Ovary (tissue), 3 donors: ENCODE data around the gene ATP6V0A1.

Experiments used
- POLR2A ChIP-seq: fragments of 450-650 bp; IDR thresholded peaks from one replicate; pipeline ENCODE4 v1.6.1; 2017; ENCODE audit warnings: antibody characterized with exemption, mild to moderate bottlenecking, moderate library complexity
- TF ChIP-seq, protein P1 (sequence below), 3 donors: fragments of 450-650 bp in 2 of 3; fragments of 200-600 bp in 1 of 3; IDR thresholded peaks; one replicate each; pipeline versions ENCODE4 v1.5.1 to v1.8.0; 2016 to 2022; ENCODE audit warnings: antibody characterized with exemption in 3 of 3, mild to moderate bottlenecking in 1 of 3
- donor health status: DM: no; HTN: no; CAD: no.

DNA sequence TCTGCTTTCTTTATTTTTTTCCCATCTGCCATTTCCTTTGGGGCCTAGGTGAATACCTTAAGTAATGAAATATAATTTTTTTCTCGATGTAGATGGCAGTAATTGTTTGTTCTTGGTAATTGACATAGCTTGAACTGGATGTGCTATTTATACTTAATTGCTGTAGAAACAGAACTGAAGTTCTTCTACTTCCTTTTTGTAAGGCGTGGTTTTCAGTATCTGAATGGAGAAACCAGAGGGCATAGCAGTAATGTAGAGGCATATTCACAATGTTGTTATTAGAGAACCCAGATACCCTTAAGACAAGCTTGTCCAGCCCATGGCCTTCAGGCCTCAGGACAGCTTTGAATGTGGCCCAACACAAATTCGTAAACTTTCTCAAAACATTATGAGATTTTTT is 16.4 kb downstream of the ATP6V0A1 start:
- no peak for TF ChIP-seq POLR2A
- TF ChIP-seq, protein P1, sequence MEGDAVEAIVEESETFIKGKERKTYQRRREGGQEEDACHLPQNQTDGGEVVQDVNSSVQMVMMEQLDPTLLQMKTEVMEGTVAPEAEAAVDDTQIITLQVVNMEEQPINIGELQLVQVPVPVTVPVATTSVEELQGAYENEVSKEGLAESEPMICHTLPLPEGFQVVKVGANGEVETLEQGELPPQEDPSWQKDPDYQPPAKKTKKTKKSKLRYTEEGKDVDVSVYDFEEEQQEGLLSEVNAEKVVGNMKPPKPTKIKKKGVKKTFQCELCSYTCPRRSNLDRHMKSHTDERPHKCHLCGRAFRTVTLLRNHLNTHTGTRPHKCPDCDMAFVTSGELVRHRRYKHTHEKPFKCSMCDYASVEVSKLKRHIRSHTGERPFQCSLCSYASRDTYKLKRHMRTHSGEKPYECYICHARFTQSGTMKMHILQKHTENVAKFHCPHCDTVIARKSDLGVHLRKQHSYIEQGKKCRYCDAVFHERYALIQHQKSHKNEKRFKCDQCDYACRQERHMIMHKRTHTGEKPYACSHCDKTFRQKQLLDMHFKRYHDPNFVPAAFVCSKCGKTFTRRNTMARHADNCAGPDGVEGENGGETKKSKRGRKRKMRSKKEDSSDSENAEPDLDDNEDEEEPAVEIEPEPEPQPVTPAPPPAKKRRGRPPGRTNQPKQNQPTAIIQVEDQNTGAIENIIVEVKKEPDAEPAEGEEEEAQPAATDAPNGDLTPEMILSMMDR (IDR thresholded peaks at IDR 0.05) = no peak
